ENCODE data around the gene GARIN5B. TPM values are rescaled to one million over a fixed set of nuclear protein-coding genes. Genes with fewer than 3 reads are reported as not detected.
"Not testable (repeated sequence)": the region's sequence is repeated elsewhere in the genome, so short reads cannot be mapped to it uniquely, and the experiment has no call there.

GARIN5B gene
- total RNA-seq, result not detected

DNA sequence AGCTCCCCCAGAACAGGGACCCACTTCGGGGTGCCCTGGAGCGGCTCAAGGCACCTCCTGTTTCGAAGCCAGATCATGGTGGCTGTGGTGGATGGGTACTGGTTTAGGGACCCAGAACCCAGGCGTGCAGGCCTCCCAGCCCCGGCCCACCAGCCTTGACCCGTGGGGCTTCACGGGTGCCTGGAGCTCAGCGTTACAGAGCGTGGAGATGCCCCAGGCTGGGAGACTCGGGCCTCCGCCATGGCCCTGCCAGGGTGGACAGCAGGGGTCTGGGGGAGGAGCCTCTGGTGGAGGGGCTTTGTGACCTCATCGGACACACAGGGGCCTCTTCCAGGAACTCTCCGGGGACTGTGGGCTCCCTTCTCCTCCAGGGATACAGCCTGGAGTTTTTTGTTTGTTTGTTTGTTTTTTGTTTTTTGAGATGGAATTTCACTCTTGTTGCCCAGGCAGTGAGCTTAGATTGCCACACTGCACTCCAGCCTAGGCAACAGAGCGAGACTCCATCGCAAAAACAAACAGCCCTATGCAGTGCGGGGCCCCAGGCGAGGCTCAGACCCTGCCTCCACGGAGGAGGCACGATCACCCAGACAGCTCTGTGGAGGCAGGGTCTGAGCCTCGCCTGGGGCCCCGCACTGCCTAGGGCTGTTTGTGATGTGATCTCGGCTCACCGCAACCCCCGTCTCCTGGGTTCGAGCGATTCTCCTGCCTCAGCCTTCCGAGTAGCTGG lies at the start of gene GARIN5B:
Gene GARIN5B (minus strand): TSS at position 271 of the 727 bp plus-strand sequence. CDS start 194 bp downstream, at position 77.
- DNase-seq, result no peak
- intact Hi-C loops (cut with micrococcal nuclease), result no loop called here
- H3K4me1 Mint-ChIP-seq (ENCODE audit: low read depth), result no peaks in the 10 kb centered on the region
- H3K4me3 Mint-ChIP-seq, result no peak within 1 kb of the TSS
- no peaks in the 10 kb centered on the region for H3K36me3 Mint-ChIP-seq
- H3K9me3 Mint-ChIP-seq, result no peaks in the 10 kb centered on the region
- ChIA-PET POLR2A (no interaction called here), CTCF (no interaction called here)
- H3K27ac Mint-ChIP-seq, result no peak within 1 kb of the TSS
- peaks cover 7% of the 10 kb centered on the region for H3K27me3 Mint-ChIP-seq

DNA sequence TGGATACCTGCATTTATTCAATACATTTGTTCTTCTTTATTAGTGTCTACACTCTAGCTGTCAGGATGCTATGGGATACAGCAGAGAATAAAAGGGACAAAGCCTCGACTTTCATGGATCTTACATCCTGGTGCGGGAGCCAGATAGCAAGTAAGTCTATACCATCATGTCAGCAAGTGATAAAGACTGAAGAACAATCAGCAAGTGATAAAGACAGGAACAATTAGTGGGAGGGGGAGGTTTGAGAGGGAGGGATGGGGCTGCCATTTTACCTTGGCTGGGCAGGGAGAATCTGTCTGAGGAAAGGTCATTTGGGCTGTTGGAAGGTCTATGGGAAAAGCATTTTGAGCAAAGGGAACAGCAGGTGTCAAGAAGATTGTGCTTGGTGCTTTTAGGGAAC lies 47.1 kb upstream of the GARIN5B start:
- no peak for DNase-seq
- CTCF ChIA-PET, result interaction anchor here (0.8 to 1.1 kb wide), 2 partner anchors 249 to 250 kb away, joined by 3 read pairs; no protein-coding TSS in a partner anchor
- intact Hi-C loops (cut with micrococcal nuclease), result no loop called here
- Mint-ChIP-seq H3K4me3 (no peak overlapping the region), H3K9me3 (peaks cover 4% of the 10 kb centered on the region), H3K27ac (no peak overlapping the region), H3K27me3 (no peaks in the 10 kb centered on the region), H3K4me1 (ENCODE audit: low read depth) (peaks cover 26% of the 10 kb centered on the region), H3K36me3 (peaks cover 29% of the 10 kb centered on the region)
- POLR2A ChIA-PET, result interaction anchor here (1.1 kb wide), 1 partner anchor 14 kb away, joined by 3 read pairs; no protein-coding TSS in a partner anchor

- DNase-seq, H3K9me3 Mint-ChIP-seq, H3K4me3 Mint-ChIP-seq, H3K27me3 Mint-ChIP-seq: not testable (repeated sequence)
- Mint-ChIP-seq H3K4me1 (ENCODE audit: low read depth) (peaks cover 26% of the 10 kb centered on the region), H3K36me3 (peaks cover 31% of the 10 kb centered on the region), H3K27ac (peak overlapping the region; percentile 60)
- POLR2A ChIA-PET, result interaction anchor here (0.9 to 1.8 kb wide), 5 partner anchors 10 to 129 kb away, joined by 3 to 8 read pairs (median 4); partner anchors contain the start of genes HSPBP1, KMT5C and TMEM238
- intact Hi-C loops (cut with micrococcal nuclease), result loop anchor here (2.0 kb wide), 1 partner anchor 70 kb away; the partner anchor contains the start of gene KMT5C
- CTCF ChIA-PET, result interaction anchor here (0.9 to 1.7 kb wide), 4 partner anchors 9 to 106 kb away, joined by 3 to 6 read pairs (median 4); no protein-coding TSS in a partner anchor
Measured at GRCh38 chr19:55409179-55409578, 46.1 kb upstream of the GARIN5B start.

DNA sequence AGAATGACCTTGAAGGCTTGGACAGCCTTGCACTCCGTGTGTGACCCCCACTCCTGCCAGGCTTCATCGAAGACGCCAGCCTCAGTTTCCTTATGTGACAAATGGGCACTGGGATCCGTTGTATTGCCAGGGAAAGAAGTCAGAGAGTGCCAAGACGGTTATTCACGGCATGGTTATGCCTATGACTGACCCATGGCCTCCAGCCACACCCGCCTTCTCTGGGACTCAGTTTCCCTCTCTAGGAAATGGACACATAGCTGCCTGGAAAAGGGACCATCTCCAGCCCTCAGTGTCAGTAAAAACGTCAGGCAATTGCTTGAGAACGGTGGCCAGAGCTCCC lies 45.4 kb upstream of the GARIN5B start:
- H3K27ac Mint-ChIP-seq, result peak overlapping the region; percentile 97
- H3K9me3 Mint-ChIP-seq, result peaks cover 4% of the 10 kb centered on the region
- no peak for DNase-seq
- H3K27me3 Mint-ChIP-seq, result no peaks in the 10 kb centered on the region
- H3K36me3 Mint-ChIP-seq, result peaks cover 36% of the 10 kb centered on the region
- H3K4me1 Mint-ChIP-seq (ENCODE audit: low read depth), result peaks cover 26% of the 10 kb centered on the region
- peak overlapping the region; percentile 90 for H3K4me3 Mint-ChIP-seq
- intact Hi-C loops (cut with micrococcal nuclease), result loop anchor here (1.0 to 2.0 kb wide), 3 partner anchors 23 to 149 kb away; partner anchors contain the start of genes KMT5C, PPP6R1 and RPL28
- POLR2A ChIA-PET, result interaction anchor here (0.6 to 1.8 kb wide), 6 partner anchors 9 to 129 kb away, joined by 3 to 8 read pairs (median 4); partner anchors contain the start of genes HSPBP1, KMT5C and TMEM238
- CTCF ChIA-PET, result interaction anchor here (0.9 to 1.7 kb wide), 4 partner anchors 10 to 105 kb away, joined by 3 to 6 read pairs (median 4); no protein-coding TSS in a partner anchor

- peak overlapping the region; percentile 97 for H3K27ac Mint-ChIP-seq
- peaks cover 41% of the 10 kb centered on the region for H3K36me3 Mint-ChIP-seq
- intact Hi-C loops (cut with micrococcal nuclease), result loop anchor here (1.0 to 2.0 kb wide), 4 partner anchors 10 to 149 kb away; partner anchors contain the start of genes KMT5C, PPP6R1 and RPL28
- peaks cover 4% of the 10 kb centered on the region for H3K9me3 Mint-ChIP-seq
- CTCF ChIA-PET, result interaction anchor here (0.7 to 1.7 kb wide), 7 partner anchors 10 to 266 kb away, joined by 3 to 6 read pairs (median 4); partner anchors contain the start of gene KMT5C
- peaks cover 26% of the 10 kb centered on the region for H3K4me1 Mint-ChIP-seq (ENCODE audit: low read depth)
- H3K27me3 Mint-ChIP-seq, result no peaks in the 10 kb centered on the region
- H3K4me3 Mint-ChIP-seq, result peak overlapping the region; percentile 90
- peak; percentile 98 for DNase-seq
- POLR2A ChIA-PET, result interaction anchor here (0.5 to 6.6 kb wide), 19 partner anchors 9 to 290 kb away, joined by 3 to 118 read pairs (median 6); partner anchors contain the start of genes FIZ1, ISOC2, KMT5C and PPP1R12C
Measured at GRCh38 chr19:55407800-55408532, 44.9 kb upstream of the GARIN5B start.

DNA sequence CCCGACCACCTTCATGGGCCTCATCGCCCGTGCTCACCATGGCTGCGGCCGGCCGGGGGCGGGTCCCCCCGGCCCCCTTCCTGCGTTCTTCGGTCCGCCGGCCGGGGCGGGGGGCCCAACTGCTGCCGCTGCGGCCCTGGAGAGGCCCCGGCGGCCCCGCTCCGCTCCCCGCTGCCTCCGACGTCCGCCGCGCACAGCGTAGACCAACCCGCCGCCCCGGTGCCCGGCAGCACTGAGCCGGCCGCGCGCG lies 44.4 kb upstream of the GARIN5B start, which contains the start of gene UBE2S:
Gene UBE2S (minus strand): TSS at position 239 of the 250 bp plus-strand sequence. CDS start 199 bp downstream, at position 40.
- H3K27me3 Mint-ChIP-seq, H3K9me3 Mint-ChIP-seq, DNase-seq: not testable (repeated sequence)
- POLR2A ChIA-PET, result interaction anchor here (0.6 to 6.6 kb wide), 15 partner anchors 9 to 290 kb away, joined by 3 to 118 read pairs (median 6); partner anchors contain the start of genes FIZ1, ISOC2, KMT5C and PPP1R12C
- Mint-ChIP-seq H3K27ac (peak within 1 kb of the TSS; percentile 97), H3K36me3 (peaks cover 46% of the 10 kb centered on the region), H3K4me1 (ENCODE audit: low read depth) (peaks cover 26% of the 10 kb centered on the region), H3K4me3 (peak within 1 kb of the TSS; percentile 93)
- intact Hi-C loops (cut with micrococcal nuclease), result loop anchor here (1.0 kb wide), 1 partner anchor 9 kb away; no protein-coding TSS in a partner anchor
- CTCF ChIA-PET, result interaction anchor here (0.7 to 1.0 kb wide), 4 partner anchors 12 to 266 kb away, joined by 3 to 4 read pairs (median 4); partner anchors contain the start of gene KMT5C

DNA sequence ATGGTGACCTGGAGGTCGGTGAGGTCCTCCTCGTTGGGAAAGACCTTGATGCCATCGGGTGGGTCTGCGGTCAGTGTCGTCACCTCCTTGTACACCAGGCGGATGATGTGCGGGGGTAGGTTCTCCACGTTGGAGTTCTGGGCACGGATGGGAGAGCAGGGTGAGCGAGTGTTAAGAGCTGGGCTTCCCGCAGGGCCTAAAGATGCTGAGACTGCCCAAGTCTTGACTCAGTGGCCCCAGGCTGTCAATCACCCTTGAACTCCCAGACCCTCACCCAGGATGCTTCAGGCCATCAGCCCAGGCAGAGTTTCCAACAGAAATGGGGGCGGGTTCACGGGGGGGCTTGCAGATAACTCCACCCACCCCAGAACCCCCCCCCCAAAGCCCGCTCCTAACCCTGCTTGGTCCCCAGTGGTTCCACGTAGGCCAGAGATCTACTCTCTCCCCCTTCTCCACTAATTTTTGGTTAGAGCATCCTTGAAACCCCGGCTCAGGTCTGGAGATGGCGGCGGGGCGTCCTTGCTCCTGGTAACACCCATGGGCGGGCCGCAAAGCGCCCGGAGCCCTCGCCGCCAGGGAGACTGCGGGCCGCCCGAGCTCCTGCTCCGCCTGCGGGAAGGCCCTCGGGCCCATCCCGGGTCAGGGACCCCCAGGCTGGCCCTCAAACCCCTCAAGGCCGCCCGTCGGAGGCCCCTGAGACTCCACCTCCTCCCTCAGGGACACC lies 43.9 kb upstream of the GARIN5B start:
- Mint-ChIP-seq H3K36me3 (peaks cover 50% of the 10 kb centered on the region), H3K4me1 (ENCODE audit: low read depth) (peaks cover 26% of the 10 kb centered on the region), H3K27ac (peak overlapping the region; percentile 83), H3K27me3 (no peaks in the 10 kb centered on the region), H3K9me3 (peaks cover 4% of the 10 kb centered on the region), H3K4me3 (peak overlapping the region; percentile 93)
- intact Hi-C loops (cut with micrococcal nuclease), result loop anchor here (1.0 kb wide), 1 partner anchor 9 kb away; no protein-coding TSS in a partner anchor
- DNase-seq, result peak; percentile 33
- CTCF ChIA-PET, result interaction anchor here (0.7 to 1.0 kb wide), 4 partner anchors 12 to 266 kb away, joined by 3 to 4 read pairs (median 4); partner anchors contain the start of gene KMT5C
- POLR2A ChIA-PET, result interaction anchor here (0.8 to 6.6 kb wide), 13 partner anchors 8 to 289 kb away, joined by 3 to 118 read pairs (median 7); partner anchors contain the start of genes ISOC2, KMT5C, PPP1R12C and PPP6R1

GRCh38 chr19:55406091-55406825 lies 43.2 kb upstream of the GARIN5B start:
- intact Hi-C loops (cut with micrococcal nuclease), result no loop called here

DNA sequence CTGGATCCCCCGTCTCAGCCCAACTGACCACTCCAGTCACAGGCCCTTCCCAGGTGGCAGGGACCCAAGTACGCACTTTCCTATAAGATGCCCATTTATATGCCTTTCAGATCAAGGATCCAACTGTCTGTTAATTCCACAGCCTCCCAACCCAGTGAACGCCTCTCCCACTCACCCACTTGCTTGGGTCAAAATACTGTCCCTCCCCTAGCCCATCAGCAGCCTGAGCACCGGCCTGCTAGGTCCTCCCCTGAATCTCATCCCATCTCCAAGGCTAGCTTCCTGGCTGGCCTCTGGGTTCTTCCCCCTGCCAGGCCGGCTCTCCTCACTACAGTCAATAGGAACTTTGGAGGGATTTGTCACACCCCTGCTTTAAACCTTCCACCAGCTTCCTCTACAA lies 42.6 kb upstream of the GARIN5B start:
- Mint-ChIP-seq H3K9me3 (peaks cover 4% of the 10 kb centered on the region), H3K27ac (no peak overlapping the region), H3K36me3 (peaks cover 58% of the 10 kb centered on the region), H3K4me1 (ENCODE audit: low read depth) (peaks cover 26% of the 10 kb centered on the region), H3K4me3 (peak overlapping the region; percentile 93), H3K27me3 (no peaks in the 10 kb centered on the region)
- intact Hi-C loops (cut with micrococcal nuclease), result no loop called here
- DNase-seq, result no peak
- POLR2A ChIA-PET, result interaction anchor here (1.2 to 6.6 kb wide), 2 partner anchors 19 to 56 kb away, joined by 3 to 118 read pairs; partner anchors contain the start of genes ISOC2, RPL28 and TMEM238
- CTCF ChIA-PET, result no interaction called here

More at GRCh38 chr19:55406091-55406825, 43.2 kb upstream of the GARIN5B start:
- Mint-ChIP-seq H3K27ac (peak overlapping the region; percentile 83), H3K4me3 (peak overlapping the region; percentile 93), H3K36me3 (peaks cover 54% of the 10 kb centered on the region), H3K9me3 (peaks cover 4% of the 10 kb centered on the region), H3K4me1 (ENCODE audit: low read depth) (peaks cover 26% of the 10 kb centered on the region), H3K27me3 (no peaks in the 10 kb centered on the region)
- no peak for DNase-seq
- POLR2A ChIA-PET, result interaction anchor here (1.2 to 6.6 kb wide), 7 partner anchors 8 to 288 kb away, joined by 3 to 118 read pairs (median 10); partner anchors contain the start of genes ISOC2, KMT5C, PPP1R12C and RPL28
- CTCF ChIA-PET, result no interaction called here

GRCh38 chr19:55402509-55402908 lies 39.4 kb upstream of the GARIN5B start:
- no peak for DNase-seq
- H3K4me3 Mint-ChIP-seq, result no peak overlapping the region
- H3K4me1 Mint-ChIP-seq (ENCODE audit: low read depth), result peaks cover 33% of the 10 kb centered on the region
- CTCF ChIA-PET, result interaction anchor here (1.2 kb wide), 1 partner anchor 101 kb away, joined by 5 read pairs; no protein-coding TSS in a partner anchor
- no peaks in the 10 kb centered on the region for H3K9me3 Mint-ChIP-seq
- H3K27ac Mint-ChIP-seq, result no peak overlapping the region
- intact Hi-C loops (cut with micrococcal nuclease), result no loop called here
- H3K36me3 Mint-ChIP-seq, result peaks cover 51% of the 10 kb centered on the region
- no peaks in the 10 kb centered on the region for H3K27me3 Mint-ChIP-seq
- POLR2A ChIA-PET, result interaction anchor here (6.6 kb wide), 1 partner anchor 16 kb away, joined by 118 read pairs; the partner anchor contains the start of genes RPL28 and TMEM238

Data from activated CD4-positive, alpha-beta memory T cell treated with anti-CD3 and anti-CD28 coated beads for 36 hours (primary cell).